HG02623 (cell line): ENCODE data around the gene SV2A.
"Not testable (repeated sequence)": the region's sequence is repeated elsewhere in the genome, so short reads cannot be mapped to it uniquely, and the experiment has no call there.

Source experiments
- ATAC-seq: cut with Tn5 transposase; IDR thresholded peaks from one replicate; pipeline ENCODE4 v1.9.1; 2021; ENCODE audit warnings: moderate library complexity; ENCODE audit not compliant: unreplicated experiment

Gene SV2A

DNA sequence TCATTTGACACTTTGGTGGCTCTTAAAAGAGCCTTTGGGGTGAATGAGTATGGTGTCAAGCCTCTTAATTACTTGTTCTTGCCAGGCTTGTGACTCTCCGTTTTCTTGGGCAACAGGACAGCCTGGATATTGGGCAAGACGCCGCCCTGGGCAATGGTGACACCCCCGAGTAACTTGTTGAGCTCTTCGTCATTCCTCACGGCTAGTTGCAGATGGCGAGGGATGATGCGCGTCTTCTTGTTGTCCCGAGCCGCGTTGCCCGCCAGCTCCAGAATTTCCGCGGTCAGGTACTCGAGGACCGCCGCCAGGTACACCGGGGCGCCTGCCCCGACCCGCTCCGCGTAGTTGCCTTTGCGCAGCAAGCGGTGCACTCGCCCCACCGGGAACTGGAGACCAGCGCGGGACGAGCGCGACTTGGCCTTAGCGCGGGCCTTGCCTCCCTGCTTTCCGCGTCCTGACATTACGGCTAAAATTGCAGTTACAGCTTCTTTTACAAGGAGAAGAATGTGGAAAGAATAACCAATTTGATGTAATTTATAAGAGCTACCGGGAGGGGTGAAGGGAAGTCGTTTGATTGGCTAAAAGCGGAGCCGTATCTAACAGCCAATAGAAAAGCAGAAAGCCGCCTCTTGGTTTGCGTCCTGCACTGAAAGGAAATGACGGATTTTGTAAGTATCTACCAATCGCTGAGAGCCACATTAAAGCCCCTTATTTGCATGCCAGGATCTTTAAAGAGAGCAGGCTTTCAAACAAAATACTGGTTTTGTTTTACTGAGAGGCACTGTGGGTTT lies 30.0 kb downstream of the SV2A start:
- ATAC-seq = peak; percentile 51

DNA sequence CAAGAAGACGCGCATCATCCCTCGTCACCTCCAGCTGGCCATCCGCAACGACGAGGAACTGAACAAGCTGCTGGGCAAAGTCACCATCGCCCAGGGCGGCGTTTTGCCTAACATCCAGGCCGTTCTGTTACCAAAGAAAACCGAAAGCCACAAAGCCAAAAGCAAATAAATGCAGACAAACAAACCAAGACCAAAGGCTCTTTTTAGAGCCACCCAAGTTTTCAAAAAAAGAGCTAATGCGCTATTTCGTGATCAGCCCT lies 30.5 kb downstream of the SV2A start:
- not testable (repeated sequence) for ATAC-seq

DNA sequence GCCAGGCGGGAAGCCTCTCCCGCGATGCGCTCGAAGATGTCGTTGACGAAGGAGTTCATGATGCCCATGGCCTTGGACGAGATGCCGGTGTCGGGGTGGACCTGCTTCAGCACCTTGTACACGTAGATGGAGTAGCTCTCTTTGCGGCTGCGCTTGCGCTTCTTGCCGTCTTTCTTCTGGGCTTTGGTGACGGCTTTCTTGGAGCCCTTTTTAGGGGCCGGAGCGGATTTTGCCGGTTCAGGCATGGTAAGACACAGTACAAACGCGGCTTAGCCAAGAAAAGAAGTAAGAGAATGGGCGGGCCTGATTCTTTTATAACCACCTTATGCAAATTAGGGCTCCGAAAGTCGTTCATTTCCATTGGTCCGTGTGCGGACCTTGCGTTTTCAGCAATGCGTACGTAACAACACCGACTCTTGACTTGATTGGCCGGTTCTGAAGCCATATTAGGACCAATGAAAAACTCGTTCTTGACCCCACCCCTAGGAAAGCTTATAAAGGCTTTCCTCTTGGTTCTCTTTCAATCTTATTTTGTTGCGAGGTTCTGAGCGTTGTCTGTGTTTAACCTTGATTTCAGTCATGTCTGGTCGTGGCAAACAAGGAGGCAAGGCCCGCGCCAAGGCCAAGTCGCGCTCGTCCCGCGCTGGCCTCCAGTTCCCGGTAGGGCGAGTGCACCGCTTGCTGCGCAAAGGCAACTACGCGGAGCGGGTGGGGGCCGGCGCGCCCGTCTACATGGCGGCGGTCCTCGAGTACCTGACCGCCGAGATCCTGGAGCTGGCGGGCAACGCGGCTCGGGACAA lies 31.0 kb downstream of the SV2A start:
- peak; percentile 56 for ATAC-seq

DNA sequence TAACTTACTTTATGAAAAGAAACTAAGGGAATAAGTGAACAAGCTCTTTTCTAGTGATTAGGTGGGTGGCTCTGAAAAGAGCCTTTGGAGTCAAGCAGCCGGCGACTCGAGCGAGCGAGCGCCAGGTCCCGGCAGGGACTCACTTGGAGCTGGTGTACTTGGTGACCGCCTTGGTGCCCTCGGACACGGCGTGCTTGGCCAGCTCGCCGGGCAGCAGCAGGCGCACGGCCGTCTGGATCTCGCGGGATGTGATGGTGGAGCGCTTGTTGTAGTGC lies 31.6 kb downstream of the SV2A start:
- ATAC-seq = not testable (repeated sequence)

DNA sequence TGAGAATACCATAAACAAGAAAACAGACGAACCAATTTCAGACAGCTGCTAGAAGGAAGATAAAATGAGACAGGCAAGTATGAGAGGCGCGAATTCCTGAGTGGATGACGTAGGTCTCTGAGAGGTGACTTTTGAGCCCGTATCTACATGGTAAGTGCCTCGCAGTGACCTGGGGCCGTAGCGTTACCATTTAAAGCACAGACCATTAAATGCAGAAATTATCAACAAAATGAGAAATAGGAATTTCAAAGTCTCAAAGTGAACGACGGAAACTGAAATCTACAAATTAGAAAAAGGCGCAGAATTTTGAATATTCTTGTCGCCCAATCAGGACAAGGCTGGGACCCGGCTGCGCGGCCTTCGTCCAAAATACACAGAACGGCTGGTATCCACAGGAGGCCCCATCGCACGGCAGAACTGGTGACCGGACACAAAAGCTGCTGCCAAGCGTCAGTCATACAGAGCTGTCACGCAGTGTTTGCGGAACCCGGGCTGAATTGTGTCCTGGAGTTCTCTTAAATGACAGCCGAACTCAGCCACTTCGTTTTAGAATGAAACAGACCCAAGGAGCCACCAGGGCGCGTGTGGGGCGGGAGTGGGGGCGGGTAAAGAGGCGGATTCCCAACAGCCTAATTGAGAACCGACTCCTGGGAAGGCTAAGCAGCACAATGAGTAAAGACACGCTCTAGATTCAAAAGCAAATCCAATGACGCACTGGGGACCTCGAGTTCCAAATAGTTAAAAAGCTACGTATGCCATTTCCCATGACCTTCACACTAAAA lies 32.1 kb downstream of the SV2A start:
- ATAC-seq = no peak

DNA sequence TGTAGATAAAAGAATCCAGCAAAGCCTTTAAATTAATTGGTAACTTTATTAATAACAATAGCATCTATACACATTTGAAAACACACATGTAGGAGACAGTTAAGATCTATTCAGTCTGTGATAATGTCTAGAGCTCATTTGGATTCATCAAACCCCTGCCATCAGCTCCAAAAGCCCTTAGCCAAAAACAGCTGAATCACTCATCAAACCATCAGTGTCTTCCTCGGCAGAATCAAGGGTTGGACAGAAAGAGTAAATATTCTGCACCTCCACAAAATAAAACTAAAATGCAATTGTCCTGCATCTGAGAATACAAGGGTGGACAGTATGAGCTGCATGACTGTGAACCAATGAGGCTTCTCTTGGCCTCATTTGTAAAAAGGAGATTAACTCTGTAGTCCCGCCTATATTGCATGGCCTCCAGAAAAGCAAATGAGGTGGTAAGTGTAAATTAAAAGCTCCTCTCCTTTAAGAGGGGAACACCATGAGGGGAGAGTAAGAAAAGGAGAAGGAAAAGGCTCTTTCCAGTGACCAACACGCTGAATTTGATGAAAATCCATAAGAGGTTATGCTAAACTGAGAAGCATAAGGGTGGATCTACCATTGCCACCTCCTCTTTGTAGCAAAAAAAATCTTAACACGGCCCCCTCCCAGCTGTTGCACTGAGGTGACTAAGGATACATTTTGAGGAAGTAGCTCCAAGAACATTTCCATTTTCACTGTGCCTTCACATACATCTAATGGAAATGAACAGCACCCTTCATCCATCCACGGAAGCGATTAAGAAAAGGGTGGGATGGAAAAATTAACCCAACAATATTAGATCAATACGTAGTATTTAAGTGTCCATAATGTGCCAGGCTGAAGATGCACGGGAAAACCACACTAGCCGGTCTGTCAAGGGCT lies 33.0 kb downstream of the SV2A start:
- ATAC-seq = no peak

DNA sequence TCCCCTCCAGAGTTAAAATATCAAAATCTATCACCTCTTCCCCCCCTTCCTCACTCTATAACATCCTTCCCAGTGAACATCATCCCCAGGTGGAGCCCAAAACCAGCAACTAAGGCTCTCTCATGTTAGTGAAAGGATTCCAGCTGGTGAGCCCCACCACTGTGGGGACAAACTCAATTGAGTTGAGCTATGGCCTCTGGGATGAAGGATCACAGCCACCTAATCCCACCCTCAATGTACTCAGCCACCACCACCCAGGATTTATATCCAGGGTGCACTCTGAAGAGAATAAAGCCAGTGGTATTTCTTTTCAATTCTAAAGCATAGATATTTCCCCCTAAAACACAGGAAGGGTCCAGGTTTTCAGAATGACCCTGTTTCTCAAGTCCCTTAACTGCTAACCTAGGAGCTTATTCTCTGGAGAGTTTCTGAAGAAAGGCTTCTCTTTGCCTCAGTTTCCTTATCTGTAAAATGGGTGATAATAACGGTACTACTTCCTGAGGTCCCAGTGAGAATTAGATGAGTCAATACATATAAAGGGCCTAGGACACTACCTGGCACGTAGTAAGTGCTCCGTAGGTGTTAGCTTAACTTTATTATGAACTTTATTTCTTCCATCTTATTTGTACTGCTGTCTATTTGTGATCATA lies 33.9 kb downstream of the SV2A start:
- no peak for ATAC-seq

DNA sequence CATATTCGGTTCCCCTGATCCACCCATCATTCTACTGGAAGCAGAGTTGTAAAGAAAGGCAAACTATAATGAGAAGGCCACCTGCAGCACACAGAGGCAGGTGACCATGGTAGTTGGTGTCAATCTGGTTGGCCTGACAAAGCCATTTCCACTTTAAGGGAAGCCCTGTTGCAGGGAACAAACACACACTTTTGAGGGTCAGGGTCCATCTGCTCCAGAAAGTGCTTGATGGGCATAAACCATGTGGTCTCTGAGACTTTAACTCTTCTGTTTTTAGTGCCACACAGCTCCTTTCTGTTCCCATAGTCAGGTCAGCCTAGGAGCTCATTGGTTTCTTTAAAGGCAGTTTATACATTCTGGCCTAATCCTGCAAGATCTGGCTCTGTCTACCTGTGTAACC lies 35.8 kb downstream of the SV2A start:
- no peak for ATAC-seq

DNA sequence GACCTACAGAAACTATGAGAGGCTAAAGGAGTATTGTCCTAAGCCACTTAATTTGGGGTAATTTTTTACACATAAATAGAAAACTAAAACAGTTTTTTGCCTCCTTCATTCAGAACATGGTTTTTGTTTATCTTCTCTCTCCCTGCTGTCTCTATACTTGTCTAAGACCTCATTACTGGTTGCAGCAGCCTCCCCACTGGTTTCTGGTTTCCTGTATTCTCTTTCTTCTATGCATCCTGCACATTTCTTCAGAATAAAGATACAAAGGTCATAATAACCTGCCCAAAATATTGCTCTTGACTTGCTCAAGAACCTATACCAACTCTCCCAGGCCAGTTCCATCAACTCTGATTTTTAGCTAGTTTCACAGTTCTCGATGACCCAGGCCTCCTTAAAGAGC lies 38.1 kb downstream of the SV2A start:
- ATAC-seq = no peak

DNA sequence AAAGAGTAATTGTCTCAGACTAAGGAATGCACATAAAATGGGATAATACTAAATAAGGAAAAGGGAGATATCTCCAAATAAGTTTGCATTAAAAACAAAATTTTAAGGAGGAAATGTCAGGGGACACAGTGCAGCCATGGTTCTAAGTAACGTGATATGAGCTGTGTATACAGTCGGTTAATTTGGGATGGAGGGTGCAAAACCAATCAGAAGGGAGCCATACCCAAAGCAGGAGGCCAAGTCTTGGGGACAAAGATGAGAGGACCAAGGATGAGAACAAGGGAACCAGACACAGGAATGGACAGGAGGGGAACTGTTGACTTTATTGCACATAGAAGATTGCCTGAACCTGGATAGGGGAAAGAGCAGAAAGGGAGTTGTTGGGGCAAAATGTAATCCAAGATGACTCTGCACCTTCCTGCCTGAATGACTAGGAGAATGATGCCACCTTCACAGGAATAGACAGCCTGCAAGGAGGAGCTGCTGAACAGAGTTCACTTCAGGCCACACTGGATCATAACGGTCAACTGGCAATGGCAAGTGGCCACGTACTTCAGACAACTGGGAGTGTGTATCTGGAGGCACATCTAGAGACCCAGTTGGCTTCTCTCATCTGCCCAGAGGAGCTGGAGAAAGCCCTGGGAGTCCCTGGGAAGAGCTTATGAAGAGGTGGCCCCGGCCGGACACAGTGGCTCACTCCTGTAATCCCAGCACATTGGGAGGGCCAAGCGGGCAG lies 40.3 kb downstream of the SV2A start:
- ATAC-seq = no peak

DNA sequence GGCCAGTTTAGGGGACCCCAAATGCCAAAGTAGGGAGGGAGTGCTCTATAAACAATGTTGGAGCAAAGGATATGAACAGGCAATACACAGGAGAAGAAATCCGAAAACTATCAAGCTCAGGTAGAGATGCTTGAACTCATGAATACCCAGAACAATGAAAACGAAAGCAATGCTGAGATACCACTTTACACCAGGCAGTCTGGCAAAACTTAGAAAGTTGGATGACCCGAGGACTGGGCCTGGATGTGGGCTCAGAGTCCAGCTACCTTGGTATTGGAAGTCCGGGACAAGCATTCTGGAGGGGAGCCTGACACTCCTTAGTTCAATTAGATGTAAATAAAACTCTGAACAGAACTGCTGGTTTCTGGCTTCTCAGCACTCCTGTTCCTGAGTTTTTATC lies 44.6 kb downstream of the SV2A start:
- not testable (repeated sequence) for ATAC-seq

DNA sequence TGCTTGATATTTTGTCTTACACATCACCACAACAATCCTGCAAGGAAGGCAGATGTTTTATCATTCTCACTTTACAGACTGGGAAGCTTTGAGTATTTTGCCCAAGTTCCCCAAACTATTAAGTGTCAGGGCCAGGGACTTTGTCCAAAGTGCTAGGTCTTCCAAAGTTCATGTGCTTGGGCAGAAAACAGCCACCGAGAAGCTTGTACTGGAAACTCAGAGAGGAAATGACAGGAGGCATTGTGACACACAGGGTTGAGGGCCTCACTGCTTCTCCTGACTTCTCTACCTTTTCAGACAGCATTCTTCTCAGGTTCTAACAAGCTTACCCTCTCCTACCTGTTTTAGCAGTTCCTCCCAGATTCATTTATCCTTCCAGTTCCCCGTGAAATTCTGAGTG lies 50.8 kb downstream of the SV2A start:
- ATAC-seq = not testable (repeated sequence)

DNA sequence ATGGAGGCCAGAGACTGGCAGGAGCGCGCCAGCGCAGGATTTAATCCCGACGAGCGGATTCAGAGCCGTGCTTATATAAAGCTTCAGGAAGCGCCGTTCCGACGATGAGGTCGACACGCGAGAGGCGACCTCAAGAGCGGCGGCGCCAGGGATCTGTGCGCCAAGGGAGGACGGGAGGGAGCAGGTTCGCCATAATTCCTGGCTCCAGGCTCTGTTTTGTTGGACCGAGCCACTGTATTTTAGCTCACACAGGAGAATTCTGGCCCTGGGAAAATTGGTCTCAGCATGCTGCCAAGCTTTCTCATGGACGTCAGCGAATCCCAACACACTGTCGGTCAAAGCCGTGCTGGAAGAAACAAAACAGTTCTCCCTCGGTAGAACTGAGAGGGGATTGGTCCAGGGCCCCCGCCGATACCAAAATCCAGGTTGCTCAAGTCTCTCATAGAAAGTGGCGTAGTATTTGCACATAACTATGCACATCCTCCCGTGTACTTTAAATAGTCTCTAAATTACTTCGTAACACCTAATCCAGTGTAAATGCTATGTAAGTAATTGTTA lies 56.1 kb downstream of the SV2A start:
- peak; percentile 14 for ATAC-seq

DNA sequence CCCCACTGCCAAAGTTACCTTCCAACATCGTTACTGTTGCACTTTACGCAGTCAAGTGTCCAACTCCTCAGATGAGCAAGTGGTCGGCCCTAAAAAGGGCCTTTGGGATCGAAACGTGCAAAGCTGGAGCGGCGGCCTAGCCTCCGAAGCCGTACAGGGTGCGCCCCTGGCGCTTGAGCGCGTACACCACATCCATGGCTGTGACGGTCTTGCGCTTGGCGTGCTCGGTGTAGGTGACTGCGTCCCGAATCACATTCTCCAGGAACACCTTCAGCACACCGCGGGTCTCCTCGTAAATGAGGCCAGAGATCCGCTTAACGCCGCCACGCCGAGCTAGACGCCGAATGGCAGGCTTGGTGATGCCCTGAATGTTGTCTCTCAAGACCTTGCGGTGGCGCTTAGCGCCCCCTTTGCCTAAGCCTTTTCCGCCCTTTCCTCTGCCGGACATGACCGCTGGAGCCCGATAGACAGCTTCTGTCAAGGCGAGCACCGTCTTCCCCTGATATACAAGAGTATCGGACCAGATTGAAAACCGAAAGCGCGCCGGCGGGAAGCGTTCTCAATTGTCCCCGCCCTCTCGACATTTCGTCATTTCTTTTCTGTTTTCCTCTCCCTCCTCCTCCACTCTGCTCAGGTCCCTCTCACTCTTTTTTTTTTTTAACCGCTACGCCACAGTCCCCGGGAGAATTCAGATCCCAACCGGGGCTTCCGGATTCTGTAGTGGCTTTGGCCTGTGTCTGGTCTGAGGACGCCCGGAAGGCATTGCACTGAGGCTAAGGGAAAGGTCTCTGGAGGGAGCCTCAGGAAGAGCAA lies 56.8 kb downstream of the SV2A start:
- peak; percentile 62 for ATAC-seq

DNA sequence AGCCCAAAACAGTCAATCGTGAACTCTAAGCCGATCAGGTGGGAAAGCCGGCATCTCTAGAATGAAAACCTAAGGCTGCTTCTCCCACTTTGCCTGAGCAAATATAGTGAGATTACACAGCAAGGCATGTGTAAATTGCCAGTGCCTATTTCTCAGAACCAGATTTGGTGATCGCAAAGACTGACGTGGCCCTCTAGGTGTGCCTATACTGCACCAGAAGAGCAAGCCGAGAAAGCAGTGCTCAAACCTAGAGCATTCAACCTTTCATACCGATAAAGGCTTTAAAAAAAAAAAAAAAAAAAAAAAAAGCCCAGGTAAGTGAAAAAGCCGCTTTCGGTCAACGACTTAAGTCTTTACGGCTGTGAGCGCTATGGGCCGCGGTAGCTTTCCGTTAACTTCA lies 57.4 kb downstream of the SV2A start:
- not testable (repeated sequence) for ATAC-seq
